PC-3 (cell line): Measurements from ENCODE around the gene RPL35.

Experiments
- EZH2 ChIP-seq: fragments of 300-600 bp; sonication (generic); IDR thresholded peaks from one replicate; pipeline ENCODE4 v1.6.1; 2017; ENCODE audit warnings: antibody characterized with exemption, mild to moderate bottlenecking, low read length; ENCODE audit not compliant: unreplicated experiment
- EZH2phosphoT487 ChIP-seq: fragments of 300-600 bp; sonication (generic); IDR thresholded peaks from 2 replicates; pipeline ENCODE4 v1.6.1; 2018; ENCODE audit warnings: mild to moderate bottlenecking, antibody characterized with exemption, low read length, borderline replicate concordance
- TF ChIP-seq, protein P1 (sequence below): fragments of 300-600 bp; sonication (generic); conservative IDR thresholded peaks from 2 replicates; pipeline ENCODE4 v1.5.1; 2017; ENCODE audit warnings: antibody characterized with exemption, low read depth, mild to moderate bottlenecking, low read length

DNA sequence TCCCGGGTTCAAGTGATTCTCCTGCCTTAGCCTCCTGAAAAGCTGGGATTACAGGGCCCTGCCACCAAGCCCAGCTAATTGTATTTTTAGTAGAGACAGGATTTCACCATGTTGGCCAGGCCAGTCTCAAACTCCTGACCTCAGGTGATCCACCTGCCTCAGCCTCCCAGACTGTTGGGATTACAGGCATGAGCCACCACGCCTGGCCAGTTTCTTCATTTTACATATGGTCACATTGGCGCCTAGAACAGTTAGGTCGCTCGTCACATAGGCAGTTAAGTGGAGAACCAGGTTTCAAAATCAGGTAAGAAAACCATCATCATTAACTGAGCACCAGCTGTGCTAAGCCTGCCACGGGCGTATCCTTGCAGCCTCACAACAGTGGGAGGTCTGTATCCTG is 48.7 kb downstream of the RPL35 start:
- TF ChIP-seq, protein P1, sequence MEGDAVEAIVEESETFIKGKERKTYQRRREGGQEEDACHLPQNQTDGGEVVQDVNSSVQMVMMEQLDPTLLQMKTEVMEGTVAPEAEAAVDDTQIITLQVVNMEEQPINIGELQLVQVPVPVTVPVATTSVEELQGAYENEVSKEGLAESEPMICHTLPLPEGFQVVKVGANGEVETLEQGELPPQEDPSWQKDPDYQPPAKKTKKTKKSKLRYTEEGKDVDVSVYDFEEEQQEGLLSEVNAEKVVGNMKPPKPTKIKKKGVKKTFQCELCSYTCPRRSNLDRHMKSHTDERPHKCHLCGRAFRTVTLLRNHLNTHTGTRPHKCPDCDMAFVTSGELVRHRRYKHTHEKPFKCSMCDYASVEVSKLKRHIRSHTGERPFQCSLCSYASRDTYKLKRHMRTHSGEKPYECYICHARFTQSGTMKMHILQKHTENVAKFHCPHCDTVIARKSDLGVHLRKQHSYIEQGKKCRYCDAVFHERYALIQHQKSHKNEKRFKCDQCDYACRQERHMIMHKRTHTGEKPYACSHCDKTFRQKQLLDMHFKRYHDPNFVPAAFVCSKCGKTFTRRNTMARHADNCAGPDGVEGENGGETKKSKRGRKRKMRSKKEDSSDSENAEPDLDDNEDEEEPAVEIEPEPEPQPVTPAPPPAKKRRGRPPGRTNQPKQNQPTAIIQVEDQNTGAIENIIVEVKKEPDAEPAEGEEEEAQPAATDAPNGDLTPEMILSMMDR = no peak
- no peak for TF ChIP-seq EZH2
- TF ChIP-seq EZH2phosphoT487 = no peak
